Measurements from ENCODE around the gene NUP88. TPM values are rescaled to one million over a fixed set of nuclear protein-coding genes. Genes with fewer than 3 reads are reported as not detected.

The NUP88 gene
- total RNA-seq, 1 donor from 2014 or later: 36.7 TPM

DNA sequence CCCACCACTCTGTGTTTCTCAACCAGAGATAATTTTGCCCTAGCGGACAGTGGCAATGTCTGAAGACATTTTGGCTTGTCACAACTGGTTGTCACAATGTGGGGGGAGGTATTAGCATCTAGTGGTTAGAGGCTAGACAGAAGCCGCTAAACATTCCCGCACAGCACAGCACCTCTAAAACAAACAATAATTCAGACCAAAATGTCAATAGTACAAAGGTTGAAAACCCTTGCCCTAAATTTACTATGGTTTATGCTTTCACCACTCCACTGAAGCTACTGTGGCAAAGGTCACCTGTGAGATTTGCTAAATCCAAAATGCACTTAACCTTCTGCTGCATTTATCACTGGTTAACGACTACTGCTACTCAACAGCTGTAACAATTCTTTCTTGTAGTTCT is 14.1 kb downstream of the NUP88 start:
- TF ChIP-seq, protein P1, sequence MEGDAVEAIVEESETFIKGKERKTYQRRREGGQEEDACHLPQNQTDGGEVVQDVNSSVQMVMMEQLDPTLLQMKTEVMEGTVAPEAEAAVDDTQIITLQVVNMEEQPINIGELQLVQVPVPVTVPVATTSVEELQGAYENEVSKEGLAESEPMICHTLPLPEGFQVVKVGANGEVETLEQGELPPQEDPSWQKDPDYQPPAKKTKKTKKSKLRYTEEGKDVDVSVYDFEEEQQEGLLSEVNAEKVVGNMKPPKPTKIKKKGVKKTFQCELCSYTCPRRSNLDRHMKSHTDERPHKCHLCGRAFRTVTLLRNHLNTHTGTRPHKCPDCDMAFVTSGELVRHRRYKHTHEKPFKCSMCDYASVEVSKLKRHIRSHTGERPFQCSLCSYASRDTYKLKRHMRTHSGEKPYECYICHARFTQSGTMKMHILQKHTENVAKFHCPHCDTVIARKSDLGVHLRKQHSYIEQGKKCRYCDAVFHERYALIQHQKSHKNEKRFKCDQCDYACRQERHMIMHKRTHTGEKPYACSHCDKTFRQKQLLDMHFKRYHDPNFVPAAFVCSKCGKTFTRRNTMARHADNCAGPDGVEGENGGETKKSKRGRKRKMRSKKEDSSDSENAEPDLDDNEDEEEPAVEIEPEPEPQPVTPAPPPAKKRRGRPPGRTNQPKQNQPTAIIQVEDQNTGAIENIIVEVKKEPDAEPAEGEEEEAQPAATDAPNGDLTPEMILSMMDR (IDR thresholded peaks at IDR 0.05): no peak
- Histone ChIP-seq H3K27ac (no peak overlapping the region), H3K4me1 (no peaks in the 10 kb centered on the region), H3K36me3 (peaks cover 100% of the 10 kb centered on the region), H3K9me3 (no peaks in the 10 kb centered on the region), H3K27me3 (ENCODE audit: low read depth) (no peaks in the 10 kb centered on the region), H3K4me3 (no peak overlapping the region)
- ATAC-seq: no peak
- no peak for DNase-seq
- intact Hi-C loops (cut with DNase I): no loop called here

DNA sequence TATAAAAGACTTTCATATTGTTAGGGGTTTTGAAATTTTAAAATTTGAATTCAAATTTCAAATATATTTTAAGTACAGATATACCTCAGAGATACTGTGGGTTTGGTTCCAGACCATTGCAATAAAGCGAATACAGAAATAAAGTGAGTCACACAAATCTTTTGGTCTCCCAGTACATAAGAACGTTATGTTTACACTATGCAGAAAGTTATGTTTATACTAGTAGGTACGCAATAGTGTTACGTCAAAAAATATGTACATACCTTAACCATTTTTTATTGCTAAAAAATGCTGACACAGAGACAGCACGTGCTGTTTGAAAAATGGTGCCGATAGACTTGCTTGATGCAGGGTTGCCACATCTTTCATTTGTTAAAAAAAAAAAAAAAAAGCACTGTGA is 19.7 kb downstream of the NUP88 start:
- ATAC-seq (no peak), DNase-seq (no peak)
- Histone ChIP-seq H3K4me3 (no peak overlapping the region), H3K27ac (no peak overlapping the region), H3K27me3 (ENCODE audit: low read depth) (no peaks in the 10 kb centered on the region), H3K4me1 (no peaks in the 10 kb centered on the region), H3K36me3 (peaks cover 100% of the 10 kb centered on the region), H3K9me3 (no peaks in the 10 kb centered on the region)
- TF ChIP-seq, protein P1 (IDR thresholded peaks at IDR 0.05): no peak
- intact Hi-C loops (cut with DNase I): no loop called here

DNA sequence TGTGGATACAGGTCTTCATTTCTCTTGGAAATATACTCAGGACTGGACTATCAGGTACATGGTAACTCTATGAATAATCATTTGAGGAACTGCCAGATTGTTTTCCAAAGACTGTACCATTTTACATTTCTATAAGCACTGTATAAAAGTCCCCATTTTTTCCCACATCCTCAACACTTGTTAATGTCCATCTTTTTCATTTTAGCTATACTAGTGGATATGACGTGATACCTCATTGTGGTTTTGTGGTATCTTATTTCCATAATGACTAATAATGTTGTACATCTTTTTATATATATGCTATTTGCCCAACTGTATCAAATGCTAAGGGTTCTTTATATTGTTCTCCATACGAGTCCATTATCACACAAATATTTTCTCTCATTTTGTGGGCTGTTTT is 22.9 kb downstream of the NUP88 start:
- intact Hi-C loops (cut with DNase I): no loop called here
- H3K36me3 ChIP-seq: peaks cover 100% of the 10 kb centered on the region
- no peak for ATAC-seq

DNA sequence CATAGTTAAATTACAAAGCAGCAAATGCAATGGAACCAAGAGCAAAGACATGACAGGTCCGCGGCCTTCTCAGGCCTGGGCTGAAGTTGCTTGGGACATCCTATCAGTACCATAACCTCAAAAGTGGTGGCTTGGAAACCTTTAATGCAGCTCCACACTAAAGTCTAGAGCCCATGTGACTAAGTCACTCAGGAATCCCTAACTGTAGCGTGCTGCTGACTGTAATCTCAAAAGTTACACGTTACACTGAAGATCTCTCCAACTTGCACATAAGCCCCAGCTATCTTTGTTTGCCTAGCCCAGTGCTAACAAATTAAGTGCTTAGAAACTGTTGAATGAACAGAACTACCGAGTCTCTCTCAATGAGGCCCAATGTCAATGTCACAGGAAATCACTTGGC is 27.8 kb downstream of the NUP88 start:
- Histone ChIP-seq H3K9me3 (no peaks in the 10 kb centered on the region), H3K4me3 (no peak overlapping the region), H3K4me1 (no peaks in the 10 kb centered on the region), H3K36me3 (peaks cover 97% of the 10 kb centered on the region), H3K27me3 (ENCODE audit: low read depth) (no peaks in the 10 kb centered on the region), H3K27ac (no peak overlapping the region)
- ATAC-seq (peak; percentile 72 to 92), DNase-seq (no peak)
- intact Hi-C loops (cut with DNase I): no loop called here
- TF ChIP-seq, protein P1 (IDR thresholded peaks at IDR 0.05): no peak

More for the DNA sequence above, 22.9 kb downstream of the NUP88 start:
- no peak for DNase-seq
- H3K27me3 ChIP-seq (ENCODE audit: low read depth): no peaks in the 10 kb centered on the region
- TF ChIP-seq, protein P1 (IDR thresholded peaks at IDR 0.05): no peak
- no peaks in the 10 kb centered on the region for H3K4me1 ChIP-seq
- H3K4me3 ChIP-seq: no peak overlapping the region
- H3K9me3 ChIP-seq: no peaks in the 10 kb centered on the region
- H3K27ac ChIP-seq: no peak overlapping the region

DNA sequence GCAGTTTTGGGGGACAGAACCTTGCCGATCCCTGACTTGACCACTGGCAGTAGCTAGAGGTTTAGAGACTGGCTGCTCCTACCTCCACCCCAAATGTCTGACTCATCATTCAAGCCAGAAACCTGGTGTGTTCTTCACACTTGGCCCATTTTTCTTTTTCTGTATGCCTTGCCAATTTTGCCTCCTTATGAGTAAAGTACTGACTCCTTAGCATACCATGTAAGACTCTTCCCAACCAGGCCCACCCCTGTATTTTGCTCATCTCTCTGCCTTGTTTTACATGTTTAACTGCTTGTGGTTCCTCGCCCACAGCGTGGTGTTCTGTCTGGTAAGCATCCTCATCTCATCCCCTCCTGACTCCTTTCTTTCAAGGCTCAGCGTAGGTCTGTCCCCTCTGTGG is 37.9 kb downstream of the NUP88 start:
- no peaks in the 10 kb centered on the region for H3K4me1 ChIP-seq
- H3K36me3 ChIP-seq: peaks cover 100% of the 10 kb centered on the region
- intact Hi-C loops (cut with DNase I): no loop called here
- no peaks in the 10 kb centered on the region for H3K27me3 ChIP-seq (ENCODE audit: low read depth)
- DNase-seq (no peak), ATAC-seq (no peak)
- H3K27ac ChIP-seq: no peak overlapping the region
- no peak overlapping the region for H3K4me3 ChIP-seq
- TF ChIP-seq, protein P1 (IDR thresholded peaks at IDR 0.05): no peak
- no peaks in the 10 kb centered on the region for H3K9me3 ChIP-seq

All from lower lobe of right lung (tissue), 2 donors.